ENCODE data around the gene OMD. TPM values are rescaled to one million over a fixed set of nuclear protein-coding genes. Genes with fewer than 3 reads are reported as not detected.

Gene OMD, protein sequence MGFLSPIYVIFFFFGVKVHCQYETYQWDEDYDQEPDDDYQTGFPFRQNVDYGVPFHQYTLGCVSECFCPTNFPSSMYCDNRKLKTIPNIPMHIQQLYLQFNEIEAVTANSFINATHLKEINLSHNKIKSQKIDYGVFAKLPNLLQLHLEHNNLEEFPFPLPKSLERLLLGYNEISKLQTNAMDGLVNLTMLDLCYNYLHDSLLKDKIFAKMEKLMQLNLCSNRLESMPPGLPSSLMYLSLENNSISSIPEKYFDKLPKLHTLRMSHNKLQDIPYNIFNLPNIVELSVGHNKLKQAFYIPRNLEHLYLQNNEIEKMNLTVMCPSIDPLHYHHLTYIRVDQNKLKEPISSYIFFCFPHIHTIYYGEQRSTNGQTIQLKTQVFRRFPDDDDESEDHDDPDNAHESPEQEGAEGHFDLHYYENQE
- polyA plus RNA-seq (2013), result not detected in 2 replicates

DNA sequence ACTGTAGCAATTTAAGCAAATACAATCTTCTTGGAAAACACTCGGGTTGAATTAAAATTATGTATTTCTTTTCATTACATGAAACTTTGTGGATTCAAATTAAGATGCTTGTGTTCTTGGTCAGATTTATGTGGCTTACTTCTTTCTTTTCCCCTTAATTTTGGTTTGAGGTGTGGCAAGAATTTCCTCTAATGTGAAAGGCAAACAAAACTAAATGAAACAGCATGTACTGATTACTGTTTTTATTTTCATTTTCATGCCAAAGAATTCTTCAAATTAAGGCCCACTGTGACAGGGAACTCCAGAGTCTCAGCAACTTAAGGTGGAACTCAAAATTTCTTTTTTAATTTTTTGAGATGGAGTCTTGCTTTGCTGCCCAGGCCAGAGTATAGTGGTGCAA is at the start of gene OMD:
Gene OMD, minus strand, starts transcription at position 132 of the 400 bp plus-strand sequence. CDS start 6,913 bp downstream, outside the sequence.
- Histone ChIP-seq H2BK120ac (ENCODE audit: insufficient read depth, low read length, poor library complexity) (no peak within 1 kb of the TSS), H3K4me3 (ENCODE audit: low read depth, low read length) (no peak within 1 kb of the TSS), H3K36me3 (ENCODE audit: control insufficient read depth in 1 of 2, insufficient read depth in 2 of 2, low read length in 2 of 2) (no peaks in the 10 kb centered on the region), H3K4me2 (ENCODE audit: low read length) (no peak within 1 kb of the TSS), H3K9ac (ENCODE audit: low read length) (no peak within 1 kb of the TSS), H3K14ac (ENCODE audit: low read length) (no peak within 1 kb of the TSS), H2AK5ac (ENCODE audit: low read length) (no peak within 1 kb of the TSS), H3K9me3 (ENCODE audit: insufficient read depth, low read depth, low read length) (no peaks in the 10 kb centered on the region), H3K18ac (ENCODE audit: low read length) (no peak within 1 kb of the TSS), H3K27me3 (ENCODE audit: insufficient read depth, low read length) (no peaks in the 10 kb centered on the region), H3K4ac (ENCODE audit: low read depth, low read length) (no peak within 1 kb of the TSS), H4K12ac (ENCODE audit: low read depth, low read length) (no peak within 1 kb of the TSS), H2BK12ac (ENCODE audit: low read length) (no peak within 1 kb of the TSS), H4K8ac (ENCODE audit: low read depth, low read length) (no peak within 1 kb of the TSS), H3K79me1 (ENCODE audit: low read length) (no peaks in the 10 kb centered on the region), H2BK5ac (ENCODE audit: low read depth, low read length, poor library complexity) (no peak within 1 kb of the TSS), H3K27ac (ENCODE audit: low read depth, low read length) (no peak within 1 kb of the TSS), H3K23ac (ENCODE audit: low read length) (no peak within 1 kb of the TSS), H2AFZ (ENCODE audit: insufficient read depth, low read length, poor library complexity) (no peak within 1 kb of the TSS), H3K4me1 (ENCODE audit: control insufficient read depth in 1 of 2, insufficient read depth in 2 of 2, low read length in 2 of 2) (no peaks in the 10 kb centered on the region), H3K79me2 (ENCODE audit: control insufficient read depth, insufficient read depth, low read length, poor library complexity) (no peaks in the 10 kb centered on the region), H4K91ac (ENCODE audit: low read depth, low read length) (no peak within 1 kb of the TSS)
- no CpG with 5 or more reads among the region's 1 CpG for whole genome bisulfite sequencing (ENCODE audit: extremely low coverage, insufficient coverage, insufficient read length)
- no peak for DNase-seq

DNA sequence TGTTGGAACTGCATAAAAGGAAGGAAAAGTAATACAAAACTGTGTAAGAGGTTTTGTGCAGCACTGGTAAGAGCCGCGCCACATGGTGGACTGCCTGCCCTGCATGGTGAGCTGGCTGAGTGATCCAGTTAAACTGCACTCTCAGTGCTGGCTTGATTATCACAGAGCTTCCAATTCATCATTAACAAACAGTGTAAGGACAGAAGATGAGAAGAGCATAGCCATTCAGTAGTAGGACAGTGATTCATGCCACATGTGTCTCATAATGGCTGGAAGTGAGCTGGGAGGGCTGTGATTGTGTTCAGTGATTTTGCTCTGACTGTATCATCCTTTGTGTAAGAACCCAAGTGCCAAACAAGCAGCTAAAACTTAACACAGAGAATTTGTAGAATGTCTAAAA is 43.9 kb upstream of the OMD start:
- Histone ChIP-seq H3K79me2 (ENCODE audit: control insufficient read depth, insufficient read depth, low read length, poor library complexity) (no peaks in the 10 kb centered on the region), H3K4ac (ENCODE audit: low read depth, low read length) (no peak overlapping the region), H2AK5ac (ENCODE audit: low read length) (no peak overlapping the region), H3K27me3 (ENCODE audit: insufficient read depth, low read length) (no peaks in the 10 kb centered on the region), H3K36me3 (ENCODE audit: control insufficient read depth in 1 of 2, insufficient read depth in 2 of 2, low read length in 2 of 2) (no peaks in the 10 kb centered on the region), H2BK5ac (ENCODE audit: low read depth, low read length, poor library complexity) (no peak overlapping the region), H2BK120ac (ENCODE audit: insufficient read depth, low read length, poor library complexity) (no peak overlapping the region), H3K9ac (ENCODE audit: low read length) (no peak overlapping the region), H3K27ac (ENCODE audit: low read depth, low read length) (no peak overlapping the region), H2BK12ac (ENCODE audit: low read length) (no peak overlapping the region), H3K4me2 (ENCODE audit: low read length) (no peak overlapping the region), H3K9me3 (ENCODE audit: insufficient read depth, low read depth, low read length) (no peaks in the 10 kb centered on the region), H3K4me1 (ENCODE audit: control insufficient read depth in 1 of 2, insufficient read depth in 2 of 2, low read length in 2 of 2) (peaks cover 0 to 3% of the 10 kb centered on the region in 2 experiments), H3K14ac (ENCODE audit: low read length) (no peak overlapping the region), H3K79me1 (ENCODE audit: low read length) (no peaks in the 10 kb centered on the region), H2AFZ (ENCODE audit: insufficient read depth, low read length, poor library complexity) (no peak overlapping the region), H3K4me3 (ENCODE audit: low read depth, low read length) (no peak overlapping the region), H4K12ac (ENCODE audit: low read depth, low read length) (no peak overlapping the region), H3K18ac (ENCODE audit: low read length) (no peak overlapping the region), H3K23ac (ENCODE audit: low read length) (no peak overlapping the region), H4K8ac (ENCODE audit: low read depth, low read length) (no peak overlapping the region), H4K91ac (ENCODE audit: low read depth, low read length) (no peak overlapping the region)
- WGBS (ENCODE audit: extremely low coverage, insufficient coverage, insufficient read length), result no CpG with 5 or more reads among the region's 2 CpGs
- no peak for DNase-seq

DNA sequence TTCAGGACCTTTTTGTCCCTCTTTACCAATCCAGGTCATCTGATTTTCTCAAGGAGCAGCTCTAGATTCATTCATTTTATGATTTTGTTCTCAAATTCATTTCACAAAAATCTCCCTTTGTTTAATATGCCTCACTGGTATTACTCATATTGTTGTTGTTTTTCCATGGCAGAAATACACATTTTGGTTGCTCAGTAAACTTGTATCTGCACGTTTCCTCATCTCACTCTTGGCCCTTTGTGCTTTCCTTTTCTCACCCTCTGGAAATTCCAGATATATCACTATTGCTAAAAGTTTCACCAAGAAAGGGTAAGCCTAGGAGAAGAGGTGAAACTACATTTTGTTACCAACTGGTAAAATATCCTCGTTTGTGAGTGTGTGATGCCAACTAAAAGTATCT is 43.2 kb upstream of the OMD start:
- WGBS (ENCODE audit: extremely low coverage, insufficient coverage, insufficient read length), result no CpG with 5 or more reads among the region's 2 CpGs
- Histone ChIP-seq H2AK5ac (ENCODE audit: low read length) (no peak overlapping the region), H3K4ac (ENCODE audit: low read depth, low read length) (no peak overlapping the region), H3K9ac (ENCODE audit: low read length) (no peak overlapping the region), H2BK12ac (ENCODE audit: low read length) (no peak overlapping the region), H3K36me3 (ENCODE audit: control insufficient read depth in 1 of 2, insufficient read depth in 2 of 2, low read length in 2 of 2) (no peaks in the 10 kb centered on the region), H3K14ac (ENCODE audit: low read length) (no peak overlapping the region), H2AFZ (ENCODE audit: insufficient read depth, low read length, poor library complexity) (no peak overlapping the region), H3K79me1 (ENCODE audit: low read length) (no peaks in the 10 kb centered on the region), H3K4me2 (ENCODE audit: low read length) (no peak overlapping the region), H4K91ac (ENCODE audit: low read depth, low read length) (no peak overlapping the region), H3K27ac (ENCODE audit: low read depth, low read length) (no peak overlapping the region), H3K23ac (ENCODE audit: low read length) (no peak overlapping the region), H3K9me3 (ENCODE audit: insufficient read depth, low read depth, low read length) (no peaks in the 10 kb centered on the region), H3K79me2 (ENCODE audit: control insufficient read depth, insufficient read depth, low read length, poor library complexity) (no peaks in the 10 kb centered on the region), H3K4me1 (ENCODE audit: control insufficient read depth in 1 of 2, insufficient read depth in 2 of 2, low read length in 2 of 2) (peaks cover 0 to 3% of the 10 kb centered on the region in 2 experiments), H3K4me3 (ENCODE audit: low read depth, low read length) (no peak overlapping the region), H3K18ac (ENCODE audit: low read length) (no peak overlapping the region), H4K8ac (ENCODE audit: low read depth, low read length) (no peak overlapping the region), H3K27me3 (ENCODE audit: insufficient read depth, low read length) (no peaks in the 10 kb centered on the region), H4K12ac (ENCODE audit: low read depth, low read length) (no peak overlapping the region), H2BK120ac (ENCODE audit: insufficient read depth, low read length, poor library complexity) (no peak overlapping the region), H2BK5ac (ENCODE audit: low read depth, low read length, poor library complexity) (no peak overlapping the region)
- no peak for DNase-seq

DNA sequence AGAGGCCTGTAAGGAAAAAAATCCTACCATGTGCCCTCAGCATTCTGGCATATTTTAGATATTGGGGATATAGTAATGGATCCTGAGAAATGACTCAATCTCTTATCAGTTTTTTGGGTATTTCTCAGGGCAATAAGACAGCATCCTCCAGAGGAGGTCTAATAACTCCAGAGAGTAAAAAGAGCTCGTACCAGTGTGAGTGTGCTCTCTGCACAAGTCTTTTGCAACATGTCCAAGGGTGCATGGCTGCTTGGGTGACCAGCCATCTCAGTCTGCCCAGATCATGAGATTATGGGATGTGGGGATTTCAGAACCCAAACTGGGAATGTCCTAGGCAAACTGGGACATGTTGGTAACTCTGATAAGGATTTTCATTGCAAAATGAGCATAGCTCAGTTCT is 42.8 kb upstream of the OMD start:
- H3K14ac ChIP-seq (ENCODE audit: low read length), result no peak overlapping the region
- H3K23ac ChIP-seq (ENCODE audit: low read length), result no peak overlapping the region
- no peak overlapping the region for H3K4me3 ChIP-seq (ENCODE audit: low read depth, low read length)
- no peak overlapping the region for H2BK120ac ChIP-seq (ENCODE audit: insufficient read depth, low read length, poor library complexity)
- H3K36me3 ChIP-seq (ENCODE audit: control insufficient read depth in 1 of 2, insufficient read depth in 2 of 2, low read length in 2 of 2), result no peaks in the 10 kb centered on the region
- H3K4ac ChIP-seq (ENCODE audit: low read depth, low read length), result no peak overlapping the region
- no peak overlapping the region for H4K91ac ChIP-seq (ENCODE audit: low read depth, low read length)
- H3K9ac ChIP-seq (ENCODE audit: low read length), result no peak overlapping the region
- H3K4me1 ChIP-seq (ENCODE audit: control insufficient read depth in 1 of 2, insufficient read depth in 2 of 2, low read length in 2 of 2), result peaks cover 0 to 3% of the 10 kb centered on the region in 2 experiments
- DNase-seq, result peak; percentile 90 to 94
- H3K27me3 ChIP-seq (ENCODE audit: insufficient read depth, low read length), result no peaks in the 10 kb centered on the region
- H3K79me2 ChIP-seq (ENCODE audit: control insufficient read depth, insufficient read depth, low read length, poor library complexity), result no peaks in the 10 kb centered on the region
- no peak overlapping the region for H2AK5ac ChIP-seq (ENCODE audit: low read length)
- H3K4me2 ChIP-seq (ENCODE audit: low read length), result no peak overlapping the region
- WGBS (ENCODE audit: extremely low coverage, insufficient coverage, insufficient read length), result no CpG with 5 or more reads among the region's 1 CpG
- no peak overlapping the region for H4K12ac ChIP-seq (ENCODE audit: low read depth, low read length)
- no peaks in the 10 kb centered on the region for H3K79me1 ChIP-seq (ENCODE audit: low read length)
- no peak overlapping the region for H3K18ac ChIP-seq (ENCODE audit: low read length)
- H2AFZ ChIP-seq (ENCODE audit: insufficient read depth, low read length, poor library complexity), result no peak overlapping the region
- H3K9me3 ChIP-seq (ENCODE audit: insufficient read depth, low read depth, low read length), result no peaks in the 10 kb centered on the region
- H4K8ac ChIP-seq (ENCODE audit: low read depth, low read length), result no peak overlapping the region
- H2BK12ac ChIP-seq (ENCODE audit: low read length), result no peak overlapping the region
- H2BK5ac ChIP-seq (ENCODE audit: low read depth, low read length, poor library complexity), result no peak overlapping the region
- no peak overlapping the region for H3K27ac ChIP-seq (ENCODE audit: low read depth, low read length)
